Mammary epithelial cell (primary cell): ENCODE measurements around the gene MAP3K14.

ENCODE experiments used
- EZH2 ChIP-seq: IDR thresholded peaks from 2 replicates; pipeline ENCODE4 v1.6.1; 2012; ENCODE audit warnings: low read length, inconsistent platforms, borderline replicate concordance
- TF ChIP-seq, protein P1 (sequence below), 2 donors: IDR thresholded peaks in 1 of 2; conservative IDR thresholded peaks in 1 of 2; 2 replicates each; pipeline ENCODE4 v1.5.1; 2011 to 2012; ENCODE audit warnings: inconsistent platforms in 2 of 2, low read length in 2 of 2, mild to moderate bottlenecking in 2 of 2, control low read depth in 1 of 2, low read depth in 1 of 2; ENCODE audit not compliant: insufficient read depth in 1 of 2; ENCODE audit errors: extremely low read depth in 1 of 2

DNA sequence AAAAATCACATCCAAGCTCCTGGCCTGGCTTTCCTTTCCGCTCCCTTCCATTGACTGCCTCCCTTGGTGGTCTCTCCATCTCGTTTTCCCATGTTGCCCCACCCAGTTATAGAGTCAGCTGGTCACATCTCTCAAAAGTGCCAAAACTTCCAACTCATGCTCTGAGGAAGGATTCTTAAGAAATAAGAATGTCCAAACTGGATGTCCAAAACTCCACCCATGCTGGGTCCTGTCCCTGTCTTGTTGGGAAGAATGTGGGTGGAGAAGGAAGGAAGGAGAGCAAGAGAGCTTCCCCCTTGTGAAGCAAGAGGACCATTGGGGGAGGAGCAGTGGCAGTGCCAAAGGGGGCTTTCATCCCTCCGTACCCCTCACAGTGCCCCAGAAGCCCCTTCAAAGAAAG lies 44.6 kb upstream of the MAP3K14 start:
- TF ChIP-seq EZH2: no peak
- TF ChIP-seq, protein P1, sequence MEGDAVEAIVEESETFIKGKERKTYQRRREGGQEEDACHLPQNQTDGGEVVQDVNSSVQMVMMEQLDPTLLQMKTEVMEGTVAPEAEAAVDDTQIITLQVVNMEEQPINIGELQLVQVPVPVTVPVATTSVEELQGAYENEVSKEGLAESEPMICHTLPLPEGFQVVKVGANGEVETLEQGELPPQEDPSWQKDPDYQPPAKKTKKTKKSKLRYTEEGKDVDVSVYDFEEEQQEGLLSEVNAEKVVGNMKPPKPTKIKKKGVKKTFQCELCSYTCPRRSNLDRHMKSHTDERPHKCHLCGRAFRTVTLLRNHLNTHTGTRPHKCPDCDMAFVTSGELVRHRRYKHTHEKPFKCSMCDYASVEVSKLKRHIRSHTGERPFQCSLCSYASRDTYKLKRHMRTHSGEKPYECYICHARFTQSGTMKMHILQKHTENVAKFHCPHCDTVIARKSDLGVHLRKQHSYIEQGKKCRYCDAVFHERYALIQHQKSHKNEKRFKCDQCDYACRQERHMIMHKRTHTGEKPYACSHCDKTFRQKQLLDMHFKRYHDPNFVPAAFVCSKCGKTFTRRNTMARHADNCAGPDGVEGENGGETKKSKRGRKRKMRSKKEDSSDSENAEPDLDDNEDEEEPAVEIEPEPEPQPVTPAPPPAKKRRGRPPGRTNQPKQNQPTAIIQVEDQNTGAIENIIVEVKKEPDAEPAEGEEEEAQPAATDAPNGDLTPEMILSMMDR (conservative IDR thresholded peaks at IDR 0.05 in 1 of 2, IDR thresholded peaks at IDR 0.05 in 1 of 2; ENCODE audit: extremely low read depth in 1 of 2, insufficient read depth in 1 of 2, low read depth in 1 of 2, low read length in 2 of 2): no peak
